Esophagus muscularis mucosa (tissue), 3 donors: ENCODE results near the gene KCNH3.

Experiments
- POLR2A ChIP-seq: fragments of 450-650 bp; IDR thresholded peaks from one replicate; pipeline ENCODE4 v1.6.1; 2017; ENCODE audit warnings: antibody characterized with exemption, moderate library complexity, mild to moderate bottlenecking, low read depth
- POLR2AphosphoS5 ChIP-seq, 2 donors: sonication (generic); formaldehyde crosslinking; IDR thresholded peaks; one replicate each; pipeline ENCODE4 v1.6.1; 2017; ENCODE audit warnings: antibody characterized with exemption in 2 of 2
- TF ChIP-seq, protein P1 (sequence below), 3 experiments: fragments of 200-600 bp in 2 of 3; fragments of 450-650 bp in 1 of 3; sonication (generic) in 2 of 3; IDR thresholded peaks; one replicate each; pipeline ENCODE4 v1.5.1; 2017 to 2019; ENCODE audit warnings: antibody characterized with exemption in 3 of 3, mild to moderate bottlenecking in 2 of 3, moderate library complexity in 1 of 3

DNA sequence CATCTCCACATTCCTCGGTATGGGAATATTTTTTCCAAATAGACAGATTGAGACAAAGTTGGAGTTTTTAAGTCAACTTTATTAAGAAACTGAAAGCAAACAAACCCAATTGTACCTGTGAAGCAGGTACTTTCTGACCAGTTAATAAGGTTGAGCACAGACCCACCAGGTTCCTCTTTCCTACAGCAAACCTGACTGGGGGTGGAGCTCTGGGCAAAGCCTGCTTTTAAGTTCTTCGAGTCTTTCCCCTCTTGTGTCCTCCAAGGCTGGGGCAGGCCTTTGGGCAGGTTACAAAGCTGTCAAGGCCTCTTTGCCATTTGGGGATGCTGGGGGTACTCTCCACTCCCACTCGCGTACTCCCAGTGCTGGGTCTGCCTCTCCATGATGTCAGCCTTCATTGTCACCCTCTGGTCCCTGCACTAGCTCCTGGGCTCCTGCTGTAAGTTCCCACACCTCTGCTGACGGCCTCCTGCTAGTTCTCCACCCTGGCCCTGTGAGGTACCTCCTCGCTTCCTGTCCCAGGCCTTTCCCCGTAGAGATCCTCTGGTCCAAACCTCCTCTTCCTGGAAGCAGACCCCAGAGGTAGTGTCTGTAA, 3.2 kb downstream of the KCNH3 start:
- TF ChIP-seq POLR2AphosphoS5 (IDR thresholded peaks at IDR 0.05) (no peak), POLR2A (no peak)
- TF ChIP-seq, protein P1, sequence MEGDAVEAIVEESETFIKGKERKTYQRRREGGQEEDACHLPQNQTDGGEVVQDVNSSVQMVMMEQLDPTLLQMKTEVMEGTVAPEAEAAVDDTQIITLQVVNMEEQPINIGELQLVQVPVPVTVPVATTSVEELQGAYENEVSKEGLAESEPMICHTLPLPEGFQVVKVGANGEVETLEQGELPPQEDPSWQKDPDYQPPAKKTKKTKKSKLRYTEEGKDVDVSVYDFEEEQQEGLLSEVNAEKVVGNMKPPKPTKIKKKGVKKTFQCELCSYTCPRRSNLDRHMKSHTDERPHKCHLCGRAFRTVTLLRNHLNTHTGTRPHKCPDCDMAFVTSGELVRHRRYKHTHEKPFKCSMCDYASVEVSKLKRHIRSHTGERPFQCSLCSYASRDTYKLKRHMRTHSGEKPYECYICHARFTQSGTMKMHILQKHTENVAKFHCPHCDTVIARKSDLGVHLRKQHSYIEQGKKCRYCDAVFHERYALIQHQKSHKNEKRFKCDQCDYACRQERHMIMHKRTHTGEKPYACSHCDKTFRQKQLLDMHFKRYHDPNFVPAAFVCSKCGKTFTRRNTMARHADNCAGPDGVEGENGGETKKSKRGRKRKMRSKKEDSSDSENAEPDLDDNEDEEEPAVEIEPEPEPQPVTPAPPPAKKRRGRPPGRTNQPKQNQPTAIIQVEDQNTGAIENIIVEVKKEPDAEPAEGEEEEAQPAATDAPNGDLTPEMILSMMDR (IDR thresholded peaks at IDR 0.05) = no peak
